SK-N-MC (cell line): ENCODE data around the gene RGS7.
"Not testable (repeated sequence)": the region's sequence is repeated elsewhere in the genome, so short reads cannot be mapped to it uniquely, and the experiment has no call there.

Experiments used
- DNase-seq: peaks from one replicate; pipeline ENCODE4 v3.0.0-alpha.2; 2011; ENCODE audit warnings: low read depth, low spot score
- H3K27ac ChIP-seq: fragments of 200-600 bp; sonication (generic); 2 replicates; pipeline ENCODE4 v1.5.1; 2016; ENCODE audit warnings: mixed run types
- H3K36me3 ChIP-seq: fragments of 200-600 bp; sonication (generic); 2 replicates; pipeline ENCODE4 v1.6.1; 2017; ENCODE audit warnings: antibody characterized with exemption, low read length, mixed read lengths; ENCODE audit not compliant: insufficient read depth
- H3K4me3 ChIP-seq: fragments of 200-600 bp; sonication (generic); 2 replicates; pipeline ENCODE4 v1.5.1; 2016
- H3K9ac ChIP-seq: fragments of 200-600 bp; sonication (generic); 2 replicates; pipeline ENCODE4 v1.8.0; 2017; ENCODE audit warnings: mixed run types, mixed read lengths; ENCODE audit not compliant: insufficient read length
- H3K9me3 ChIP-seq: fragments of 200-600 bp; sonication (generic); 2 replicates; pipeline ENCODE4 v1.6.1; 2017; ENCODE audit warnings: low read depth, mild to moderate bottlenecking, antibody characterized with exemption, low read length, moderate library complexity, mixed read lengths
- EZH2 ChIP-seq: fragments of 200-600 bp; sonication (generic); IDR thresholded peaks from one replicate; pipeline ENCODE4 v1.6.1; 2017; ENCODE audit warnings: antibody characterized with exemption
- FOXP2 ChIP-seq: optimal IDR thresholded peaks from 2 replicates; pipeline ENCODE3; 2011; ENCODE audit warnings: mild to moderate bottlenecking, moderate library complexity; ENCODE audit not compliant: insufficient read depth; ENCODE audit errors: extremely low read length, control extremely low read depth
- POLR2AphosphoS5 ChIP-seq: IDR thresholded peaks from 2 replicates; pipeline ENCODE4 v1.6.1; 2012; ENCODE audit warnings: mild to moderate bottlenecking, low read depth, low read length, borderline replicate concordance

RGS7 gene

GRCh38 chr1:240771450-240771849, 585.6 kb downstream of the RGS7 start:
- TF ChIP-seq FOXP2 (no peak), POLR2AphosphoS5 (no peak), EZH2 (no peak)
- Histone ChIP-seq H3K9me3 (no peaks in the 10 kb centered on the region), H3K27ac (no peak overlapping the region), H3K9ac (no peak overlapping the region), H3K4me3 (no peak overlapping the region), H3K36me3 (no peaks in the 10 kb centered on the region)
- DNase-seq: no peak

DNA sequence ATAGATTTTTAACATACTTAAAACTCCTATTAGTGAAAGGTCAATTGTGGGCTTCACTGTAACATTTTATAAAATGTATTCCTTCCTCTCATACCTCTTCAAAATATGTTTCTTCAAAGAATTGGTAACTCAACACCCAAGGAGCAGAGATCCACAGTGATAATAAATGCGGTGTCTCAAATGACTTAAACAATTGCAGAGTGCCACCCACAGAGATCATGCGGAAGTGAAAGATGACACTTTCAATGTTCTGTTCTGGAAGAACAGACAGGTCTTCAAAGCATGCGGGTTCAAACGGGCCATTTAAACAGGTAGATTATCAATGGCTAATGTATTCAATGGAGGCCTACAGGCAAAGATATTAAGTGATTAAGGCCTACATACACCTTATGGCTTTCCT, 588.0 kb downstream of the RGS7 start:
- Histone ChIP-seq H3K9me3 (no peaks in the 10 kb centered on the region), H3K36me3 (no peaks in the 10 kb centered on the region), H3K4me3 (no peak overlapping the region), H3K9ac (no peak overlapping the region), H3K27ac (no peak overlapping the region)
- TF ChIP-seq EZH2 (no peak), POLR2AphosphoS5 (no peak), FOXP2 (no peak)
- no peak for DNase-seq

GRCh38 chr1:240766831-240767230, 590.2 kb downstream of the RGS7 start:
- Histone ChIP-seq H3K9ac (no peak overlapping the region), H3K27ac (no peak overlapping the region)

GRCh38 chr1:240765732-240766363, 591.2 kb downstream of the RGS7 start:
- H3K36me3 ChIP-seq: no peaks in the 10 kb centered on the region
- H3K9me3 ChIP-seq: no peaks in the 10 kb centered on the region
- no peak for DNase-seq
- H3K9ac ChIP-seq: no peak overlapping the region
- no peak overlapping the region for H3K27ac ChIP-seq
- no peak for TF ChIP-seq FOXP2
- TF ChIP-seq EZH2: no peak
- H3K4me3 ChIP-seq: no peak overlapping the region

More at GRCh38 chr1:240766831-240767230, 590.2 kb downstream of the RGS7 start:
- Histone ChIP-seq H3K36me3 (no peaks in the 10 kb centered on the region), H3K9me3 (no peaks in the 10 kb centered on the region), H3K4me3 (no peak overlapping the region)
- DNase-seq: no peak
- TF ChIP-seq FOXP2: no peak
- TF ChIP-seq EZH2: no peak
- no peak for TF ChIP-seq POLR2AphosphoS5

- Histone ChIP-seq H3K9ac (no peak overlapping the region), H3K9me3 (no peaks in the 10 kb centered on the region), H3K36me3 (no peaks in the 10 kb centered on the region), H3K27ac (no peak overlapping the region), H3K4me3 (no peak overlapping the region)
- DNase-seq: no peak
- no peak for TF ChIP-seq EZH2
- TF ChIP-seq FOXP2: no peak
- TF ChIP-seq POLR2AphosphoS5: no peak
Observed at GRCh38 chr1:240763771-240764170, 593.2 kb downstream of the RGS7 start.

- H3K9ac ChIP-seq, DNase-seq, H3K9me3 ChIP-seq, H3K27ac ChIP-seq, H3K4me3 ChIP-seq, H3K36me3 ChIP-seq: not testable (repeated sequence)
Observed at GRCh38 chr1:240763095-240763494, 593.9 kb downstream of the RGS7 start.

DNA sequence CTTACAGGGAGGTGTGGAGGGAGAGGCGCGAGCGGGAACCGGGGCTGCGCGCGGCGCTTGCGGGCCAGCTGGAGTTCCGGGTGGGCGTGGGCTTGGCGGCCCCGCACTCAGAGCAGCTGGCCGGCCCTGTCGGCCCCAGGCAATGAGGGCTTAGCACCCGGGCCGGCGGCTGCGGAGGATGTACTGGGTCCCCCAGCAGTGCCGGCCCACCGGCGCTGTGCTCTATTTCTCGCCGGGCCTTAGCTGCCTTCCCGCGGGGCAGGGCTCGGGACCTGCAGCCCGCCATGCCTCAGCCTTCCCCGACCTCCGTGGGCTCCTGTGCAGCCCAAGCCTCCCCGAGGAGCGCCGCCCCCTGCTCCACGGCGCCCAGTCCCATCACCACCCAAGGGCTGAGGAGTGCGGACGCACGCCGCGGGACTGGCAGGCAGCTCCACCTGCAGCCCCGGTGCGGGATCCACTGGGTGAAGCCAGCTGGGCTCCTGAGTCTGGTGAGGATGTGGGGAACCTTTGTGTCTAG, 594.5 kb downstream of the RGS7 start:
- DNase-seq, H3K9ac ChIP-seq, H3K9me3 ChIP-seq, H3K4me3 ChIP-seq, H3K36me3 ChIP-seq, H3K27ac ChIP-seq: not testable (repeated sequence)

DNA sequence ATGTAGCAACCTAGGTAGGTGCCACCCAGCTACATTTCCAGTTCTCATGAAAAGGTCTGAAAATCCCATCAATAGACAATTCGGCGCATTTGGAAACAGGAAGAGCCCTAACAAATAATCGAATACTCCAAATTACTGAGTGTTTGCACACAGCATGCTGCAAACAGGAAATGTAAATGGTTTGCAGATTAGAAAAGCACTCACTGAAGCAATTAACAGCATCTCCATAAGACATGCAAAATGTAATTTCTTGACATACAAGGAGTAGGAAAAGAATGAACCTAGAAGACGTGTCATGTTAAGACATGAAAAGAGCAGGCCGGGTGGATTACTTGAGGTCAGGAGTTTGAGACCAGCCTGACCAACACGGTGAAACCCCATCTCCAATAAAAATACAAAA, 598.2 kb downstream of the RGS7 start:
- H3K9me3 ChIP-seq, H3K27ac ChIP-seq, H3K9ac ChIP-seq, DNase-seq, H3K36me3 ChIP-seq, H3K4me3 ChIP-seq: not testable (repeated sequence)

DNA sequence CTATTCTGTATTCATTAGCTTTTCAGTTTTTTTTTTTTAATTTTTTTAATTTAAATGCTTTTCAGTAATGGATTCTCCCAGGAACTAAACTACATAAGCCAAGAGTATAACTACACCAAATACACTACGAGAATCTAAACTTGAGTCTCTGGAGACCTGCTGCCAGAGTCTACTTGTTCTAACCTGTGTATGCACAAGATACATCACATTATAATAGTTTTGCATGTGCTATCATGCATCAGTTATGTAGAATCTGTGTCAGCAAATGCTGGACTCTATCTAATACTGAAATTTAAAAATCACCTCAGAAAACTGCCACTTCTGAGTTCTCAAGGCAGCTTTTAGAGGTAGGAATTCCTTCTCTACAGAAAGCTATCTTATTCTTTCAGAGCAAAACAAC, 598.7 kb downstream of the RGS7 start:
- no peaks in the 10 kb centered on the region for H3K9me3 ChIP-seq
- DNase-seq: no peak
- H3K9ac ChIP-seq: no peak overlapping the region
- no peak for TF ChIP-seq EZH2
- no peak for TF ChIP-seq POLR2AphosphoS5
- TF ChIP-seq FOXP2: no peak
- H3K4me3 ChIP-seq: no peak overlapping the region
- H3K27ac ChIP-seq: no peak overlapping the region
- H3K36me3 ChIP-seq: no peaks in the 10 kb centered on the region

GRCh38 chr1:240747907-240748306, 609.1 kb downstream of the RGS7 start:
- no peak for TF ChIP-seq FOXP2
- no peak for TF ChIP-seq EZH2
- no peak for TF ChIP-seq POLR2AphosphoS5
- H3K27ac ChIP-seq: no peak overlapping the region
- no peak overlapping the region for H3K4me3 ChIP-seq

More at GRCh38 chr1:240747907-240748306, 609.1 kb downstream of the RGS7 start:
- H3K36me3 ChIP-seq: no peaks in the 10 kb centered on the region
- H3K9ac ChIP-seq: no peak overlapping the region
- no peaks in the 10 kb centered on the region for H3K9me3 ChIP-seq
- no peak for DNase-seq
